Thoracic aorta (tissue), 2 donors: ENCODE measurements around the gene MEPCE. TPM values are rescaled to one million over a fixed set of nuclear protein-coding genes. Genes with fewer than 3 reads are reported as not detected.

ENCODE experiments used
- ATAC-seq: fragments of 150-250 bp; one replicate; pipeline ENCODE4 v1.8.0; 2017; ENCODE audit warnings: low read depth; ENCODE audit not compliant: insufficient number of reproducible peaks, low FRiP score
- DNase-seq: peaks from one replicate; pipeline ENCODE4 v3.0.0-alpha.2; 2020; ENCODE audit warnings: low spot score
- H3K27ac ChIP-seq, 2 donors: fragments of 200-600 bp; sonication (generic); 1 replicate in 1 of 2; 2 replicates in 1 of 2; pipeline ENCODE4 v1.5.1; 2016; ENCODE audit warnings: mild to moderate bottlenecking in 2 of 2, moderate library complexity in 2 of 2
- H3K27me3 ChIP-seq: fragments of 200-600 bp; sonication (generic); replicated peaks from 2 replicates; pipeline ENCODE4 v1.6.0; 2016; ENCODE audit warnings: mild to moderate bottlenecking; ENCODE audit not compliant: insufficient read depth
- H3K36me3 ChIP-seq: fragments of 200-600 bp; sonication (generic); one replicate; pipeline ENCODE4 v1.5.1; 2016
- H3K4me1 ChIP-seq, 2 donors: fragments of 200-600 bp; sonication (generic); 1 replicate in 1 of 2; 2 replicates in 1 of 2; pipeline versions ENCODE4 v1.5.1 to v1.6.0; 2016; ENCODE audit warnings: low read depth in 2 of 2, mild to moderate bottlenecking in 1 of 2; ENCODE audit not compliant: control insufficient read depth in 1 of 2
- H3K4me3 ChIP-seq: fragments of 200-600 bp; sonication (generic); 2 replicates; pipeline ENCODE4 v1.5.1; 2016; ENCODE audit warnings: mild to moderate bottlenecking
- H3K9me3 ChIP-seq: fragments of 200-600 bp; sonication (generic); 2 replicates; pipeline ENCODE4 v1.5.1; 2016
- CTCF ChIP-seq: fragments of 200-600 bp; sonication (generic); IDR thresholded peaks from one replicate; pipeline ENCODE4 v1.5.1; 2019; ENCODE audit warnings: antibody characterized with exemption
- total RNA-seq, 2 donors: library from RNA; depleted of rRNA; stranded (reverse); fragments of >200 nt; gene quantifications; one replicate each; pipeline versions ENCODE4 v1.1.0 to v1.2.3, GENCODE V29; 2016

MEPCE gene
- total RNA-seq, 2 donors from 2014 or later, result 27.2 to 27.8 TPM

- H3K4me1 ChIP-seq, result no peaks in the 10 kb centered on the region
- H3K27me3 ChIP-seq, result no peaks in the 10 kb centered on the region
- ATAC-seq (no peak), DNase-seq (no peak)
- H3K4me3 ChIP-seq, result no peak overlapping the region
- no peak overlapping the region for H3K27ac ChIP-seq
- no peaks in the 10 kb centered on the region for H3K36me3 ChIP-seq
- no peaks in the 10 kb centered on the region for H3K9me3 ChIP-seq
- TF ChIP-seq CTCF, result no peak
These were observed 36.3 kb upstream of the MEPCE start for GRCh38 chr7:100393233-100393905.

GRCh38 chr7:100394077-100394476 is 35.6 kb upstream of the MEPCE start:
- Histone ChIP-seq H3K4me3 (no peak overlapping the region), H3K27me3 (no peaks in the 10 kb centered on the region), H3K4me1 (no peaks in the 10 kb centered on the region), H3K36me3 (no peaks in the 10 kb centered on the region), H3K27ac (no peak overlapping the region), H3K9me3 (no peaks in the 10 kb centered on the region)
- no peak for DNase-seq
- no peak for TF ChIP-seq CTCF
- ATAC-seq, result no peak

- TF ChIP-seq CTCF, result no peak
- Histone ChIP-seq H3K4me1 (no peaks in the 10 kb centered on the region), H3K27me3 (no peaks in the 10 kb centered on the region), H3K4me3 (no peak overlapping the region), H3K9me3 (no peaks in the 10 kb centered on the region), H3K27ac (peak overlapping the region in 1 of 2 donors; percentile 5), H3K36me3 (no peaks in the 10 kb centered on the region)
- DNase-seq (no peak), ATAC-seq (no peak)
These were observed 33.1 kb upstream of the MEPCE start for GRCh38 chr7:100396421-100396982.

GRCh38 chr7:100397315-100398081 is 32.1 kb upstream of the MEPCE start:
- Histone ChIP-seq H3K9me3 (no peaks in the 10 kb centered on the region), H3K27me3 (no peaks in the 10 kb centered on the region), H3K36me3 (peaks cover 3% of the 10 kb centered on the region), H3K4me3 (no peak overlapping the region), H3K4me1 (no peaks in the 10 kb centered on the region), H3K27ac (no peak overlapping the region)
- no peak for TF ChIP-seq CTCF
- no peak for ATAC-seq
- no peak for DNase-seq

GRCh38 chr7:100398239-100398638 is 31.4 kb upstream of the MEPCE start:
- ATAC-seq (no peak), DNase-seq (no peak)
- no peaks in the 10 kb centered on the region for H3K4me1 ChIP-seq
- no peaks in the 10 kb centered on the region for H3K27me3 ChIP-seq
- H3K36me3 ChIP-seq, result peaks cover 3% of the 10 kb centered on the region
- H3K27ac ChIP-seq, result no peak overlapping the region
- no peak overlapping the region for H3K4me3 ChIP-seq
- no peaks in the 10 kb centered on the region for H3K9me3 ChIP-seq
- TF ChIP-seq CTCF, result no peak
